Measurements from ENCODE around the gene VEGFB. TPM values are rescaled to one million over a fixed set of nuclear protein-coding genes. Genes with fewer than 3 reads are reported as not detected.

Gene VEGFB
- total RNA-seq, 1 donor: 37.6 TPM

DNA sequence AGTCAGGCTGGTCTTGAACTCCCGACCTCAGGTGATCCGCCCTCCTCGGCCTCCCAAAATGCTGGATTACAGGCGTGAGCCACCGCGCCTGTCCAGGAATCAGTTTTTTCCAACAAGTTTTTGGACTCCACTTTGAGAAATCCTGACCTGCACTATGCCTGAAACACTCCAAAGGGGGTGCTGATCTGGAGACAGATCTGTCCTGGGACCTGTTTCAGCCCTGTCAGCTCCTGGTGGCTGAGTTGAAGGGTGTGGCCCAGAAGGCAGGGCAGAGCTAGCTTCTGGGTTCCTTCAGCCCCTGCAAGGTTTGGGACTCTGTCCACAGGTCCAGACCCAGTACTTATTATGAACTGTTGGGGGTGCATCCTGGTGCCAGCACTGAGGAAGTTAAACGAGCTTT lies 2.8 kb upstream of the VEGFB start:
- TF ChIP-seq, protein P1, sequence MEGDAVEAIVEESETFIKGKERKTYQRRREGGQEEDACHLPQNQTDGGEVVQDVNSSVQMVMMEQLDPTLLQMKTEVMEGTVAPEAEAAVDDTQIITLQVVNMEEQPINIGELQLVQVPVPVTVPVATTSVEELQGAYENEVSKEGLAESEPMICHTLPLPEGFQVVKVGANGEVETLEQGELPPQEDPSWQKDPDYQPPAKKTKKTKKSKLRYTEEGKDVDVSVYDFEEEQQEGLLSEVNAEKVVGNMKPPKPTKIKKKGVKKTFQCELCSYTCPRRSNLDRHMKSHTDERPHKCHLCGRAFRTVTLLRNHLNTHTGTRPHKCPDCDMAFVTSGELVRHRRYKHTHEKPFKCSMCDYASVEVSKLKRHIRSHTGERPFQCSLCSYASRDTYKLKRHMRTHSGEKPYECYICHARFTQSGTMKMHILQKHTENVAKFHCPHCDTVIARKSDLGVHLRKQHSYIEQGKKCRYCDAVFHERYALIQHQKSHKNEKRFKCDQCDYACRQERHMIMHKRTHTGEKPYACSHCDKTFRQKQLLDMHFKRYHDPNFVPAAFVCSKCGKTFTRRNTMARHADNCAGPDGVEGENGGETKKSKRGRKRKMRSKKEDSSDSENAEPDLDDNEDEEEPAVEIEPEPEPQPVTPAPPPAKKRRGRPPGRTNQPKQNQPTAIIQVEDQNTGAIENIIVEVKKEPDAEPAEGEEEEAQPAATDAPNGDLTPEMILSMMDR (IDR thresholded peaks at IDR 0.05; ENCODE audit: extremely low read depth, low read depth, low read length): no peak
- H3K4me1 ChIP-seq (ENCODE audit: insufficient read depth, low read length): peaks cover 29% of the 10 kb centered on the region
- peaks cover 21% of the 10 kb centered on the region for H3K79me2 ChIP-seq (ENCODE audit: insufficient read depth, low read length)
- H3K4me3 ChIP-seq (ENCODE audit: insufficient read depth, low read length): no peak overlapping the region
- H2AFZ ChIP-seq (ENCODE audit: low read length): no peak overlapping the region
- DNase-seq (ENCODE audit: insufficient read length, low spot score, missing footprints): no peak
- H3K27ac ChIP-seq (ENCODE audit: low read depth, low read length): no peak overlapping the region
- no peaks in the 10 kb centered on the region for H3K27me3 ChIP-seq (ENCODE audit: insufficient read depth, low read length)
- peaks cover 8% of the 10 kb centered on the region for H4K20me1 ChIP-seq (ENCODE audit: insufficient read depth, low read length)
- no peaks in the 10 kb centered on the region for H3K9me3 ChIP-seq (ENCODE audit: low read depth, low read length)
- H3K36me3 ChIP-seq (ENCODE audit: insufficient read depth, low read length): no peaks in the 10 kb centered on the region
- no peak overlapping the region for H3K4me2 ChIP-seq (ENCODE audit: insufficient read depth, low read length)

DNA sequence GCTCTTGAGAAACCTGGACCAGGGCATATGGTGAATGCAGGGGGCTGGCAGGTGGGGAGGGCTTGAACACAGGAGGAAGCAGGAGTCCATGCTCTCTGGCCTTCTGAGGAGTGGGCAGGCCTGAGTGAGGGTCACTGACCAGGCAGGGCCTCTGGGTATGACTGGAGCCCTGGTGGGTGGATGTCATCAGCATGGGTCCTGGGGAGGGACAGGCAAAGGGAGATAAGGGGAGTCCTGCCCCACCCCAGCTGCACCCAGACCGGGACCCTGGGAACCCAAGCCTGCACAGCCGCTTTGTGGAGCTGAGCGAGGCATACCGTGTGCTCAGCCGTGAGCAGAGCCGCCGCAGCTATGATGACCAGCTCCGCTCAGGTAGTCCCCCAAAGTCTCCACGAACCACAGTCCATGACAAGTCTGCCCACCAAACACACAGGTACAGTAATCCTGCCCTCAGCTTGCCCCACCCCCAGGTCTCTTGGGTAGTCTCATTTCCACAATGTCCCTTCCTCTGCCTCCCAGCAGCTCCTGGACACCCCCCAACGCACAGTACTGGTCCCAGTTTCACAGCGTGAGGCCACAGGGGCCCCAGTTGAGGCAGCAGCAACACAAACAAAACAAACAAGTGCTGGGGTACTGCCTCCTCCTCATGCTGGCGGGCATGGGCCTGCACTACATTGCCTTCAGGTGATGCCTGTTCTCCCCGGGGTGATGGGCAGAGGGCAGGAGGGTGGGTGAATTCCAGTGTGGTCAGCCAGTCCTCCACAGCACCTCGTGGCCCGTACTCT lies 2.0 kb upstream of the VEGFB start:
- Histone ChIP-seq H3K27me3 (ENCODE audit: insufficient read depth, low read length) (no peaks in the 10 kb centered on the region), H3K27ac (ENCODE audit: low read depth, low read length) (no peak overlapping the region), H4K20me1 (ENCODE audit: insufficient read depth, low read length) (peaks cover 8% of the 10 kb centered on the region), H3K4me1 (ENCODE audit: insufficient read depth, low read length) (peaks cover 21% of the 10 kb centered on the region), H3K9me3 (ENCODE audit: low read depth, low read length) (no peaks in the 10 kb centered on the region), H3K4me3 (ENCODE audit: insufficient read depth, low read length) (no peak overlapping the region), H2AFZ (ENCODE audit: low read length) (no peak overlapping the region), H3K4me2 (ENCODE audit: insufficient read depth, low read length) (no peak overlapping the region), H3K36me3 (ENCODE audit: insufficient read depth, low read length) (no peaks in the 10 kb centered on the region), H3K79me2 (ENCODE audit: insufficient read depth, low read length) (peaks cover 13% of the 10 kb centered on the region)
- TF ChIP-seq, protein P1 (IDR thresholded peaks at IDR 0.05; ENCODE audit: extremely low read depth, low read depth, low read length): no peak
- DNase-seq (ENCODE audit: insufficient read length, low spot score, missing footprints): no peak

- Histone ChIP-seq H3K36me3 (ENCODE audit: insufficient read depth, low read length) (peaks cover 5% of the 10 kb centered on the region), H3K4me3 (ENCODE audit: insufficient read depth, low read length) (no peak overlapping the region), H3K9me3 (ENCODE audit: low read depth, low read length) (no peaks in the 10 kb centered on the region), H3K79me2 (ENCODE audit: insufficient read depth, low read length) (peaks cover 10% of the 10 kb centered on the region), H2AFZ (ENCODE audit: low read length) (no peak overlapping the region), H4K20me1 (ENCODE audit: insufficient read depth, low read length) (peaks cover 8% of the 10 kb centered on the region), H3K27ac (ENCODE audit: low read depth, low read length) (no peak overlapping the region), H3K27me3 (ENCODE audit: insufficient read depth, low read length) (no peaks in the 10 kb centered on the region), H3K4me2 (ENCODE audit: insufficient read depth, low read length) (no peak overlapping the region), H3K4me1 (ENCODE audit: insufficient read depth, low read length) (peaks cover 17% of the 10 kb centered on the region)
- no peak for DNase-seq (ENCODE audit: insufficient read length, low spot score, missing footprints)
- TF ChIP-seq, protein P1 (IDR thresholded peaks at IDR 0.05; ENCODE audit: extremely low read depth, low read depth, low read length): no peak
Observed at GRCh38 chr11:64232967-64233315, 1.4 kb upstream of the VEGFB start.

- Histone ChIP-seq H3K27me3 (ENCODE audit: insufficient read depth, low read length) (no peaks in the 10 kb centered on the region), H3K4me2 (ENCODE audit: insufficient read depth, low read length) (peak overlapping the region; percentile 82), H3K4me1 (ENCODE audit: insufficient read depth, low read length) (peaks cover 14% of the 10 kb centered on the region), H3K36me3 (ENCODE audit: insufficient read depth, low read length) (peaks cover 5% of the 10 kb centered on the region), H3K9me3 (ENCODE audit: low read depth, low read length) (no peaks in the 10 kb centered on the region), H3K4me3 (ENCODE audit: insufficient read depth, low read length) (peak overlapping the region; percentile 77), H3K79me2 (ENCODE audit: insufficient read depth, low read length) (peaks cover 8% of the 10 kb centered on the region), H2AFZ (ENCODE audit: low read length) (no peak overlapping the region), H3K27ac (ENCODE audit: low read depth, low read length) (no peak overlapping the region), H4K20me1 (ENCODE audit: insufficient read depth, low read length) (peaks cover 8% of the 10 kb centered on the region)
- DNase-seq (ENCODE audit: insufficient read length, low spot score, missing footprints): peak; percentile 92
- TF ChIP-seq, protein P1 (IDR thresholded peaks at IDR 0.05; ENCODE audit: extremely low read depth, low read depth, low read length): no peak
Observed at GRCh38 chr11:64234647-64235379, 429 bp downstream of the VEGFB start.
